ENCODE measurements around the gene SRGAP2. TPM values are rescaled to one million over a fixed set of nuclear protein-coding genes. Genes with fewer than 3 reads are reported as not detected.
"Not testable (repeated sequence)": the region's sequence is repeated elsewhere in the genome, so short reads cannot be mapped to it uniquely, and the experiment has no call there.

Gene SRGAP2
- total and polyA plus RNA-seq, 9 of the 15 experiments (the other 6 are each of a cell fraction or from before 2014, with no cell fraction given): 4.1 to 50.7 (median 15.6) TPM

- ATAC-seq; CTCF ChIA-PET (ENCODE audit: low intra/inter-chr PET ratio); FAIRE-seq: not testable (repeated sequence)
These were observed 16.5 kb upstream of the SRGAP2 start for GRCh38 chr1:206186826-206187225.

DNA sequence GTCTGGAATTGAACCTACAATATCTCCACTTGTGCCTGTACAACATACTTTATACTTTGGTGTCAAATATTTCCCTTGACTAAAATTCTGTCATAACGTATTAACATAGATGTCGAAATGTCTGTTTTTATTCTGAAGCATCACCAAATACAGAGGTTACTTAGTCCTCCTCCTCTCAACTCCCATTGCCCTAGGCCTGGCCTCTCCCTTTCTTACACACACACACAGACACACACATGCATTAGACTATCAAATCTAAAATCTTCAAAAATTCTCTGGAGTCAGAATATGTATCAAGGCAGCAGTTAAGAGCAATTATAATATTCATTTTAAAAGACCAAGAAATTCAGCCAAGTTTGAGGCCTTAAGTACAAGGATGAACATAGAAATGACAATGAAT, 8.2 kb upstream of the SRGAP2 start:
- not testable (repeated sequence) for H3K4me1 ChIP-seq (replicated peaks in 1 of 2; ENCODE audit: control insufficient read depth in 2 of 2, insufficient read depth in 2 of 2, low read length in 2 of 2)

More at GRCh38 chr1:206186826-206187225, 16.5 kb upstream of the SRGAP2 start:
- H3K9me3 ChIP-seq (replicated peaks; ENCODE audit: control insufficient read depth, insufficient read depth, low read depth, low read length); DNase-seq (ENCODE audit: extremely low read depth in 1 of 4, low spot score in 3 of 4); H3K36me3 ChIP-seq (ENCODE audit: control insufficient read depth, insufficient read depth, low read length); H3K4me3 ChIP-seq; H3K27ac ChIP-seq (ENCODE audit: extremely low read depth, low read depth, low read length); H3K4me2 ChIP-seq (ENCODE audit: insufficient read depth, low read length); H4K20me1 ChIP-seq (replicated peaks; ENCODE audit: control insufficient read depth, insufficient read depth, low read length); H3K79me2 ChIP-seq (ENCODE audit: control insufficient read depth, insufficient read depth, low read length); intact Hi-C loops (cut with micrococcal nuclease); H3K9me1 ChIP-seq (ENCODE audit: control insufficient read depth, insufficient read depth, low read length); H3K27me3 ChIP-seq (ENCODE audit: control insufficient read depth in 2 of 2, insufficient read depth in 2 of 2, low read length in 2 of 2); H3K9ac ChIP-seq (ENCODE audit: insufficient read depth in 1 of 2, low read depth in 2 of 2, low read length in 2 of 2); in situ Hi-C loops (cut with MboI); H2AFZ ChIP-seq (ENCODE audit: low read depth, low read length); H3K4me1 ChIP-seq (replicated peaks in 1 of 2; ENCODE audit: control insufficient read depth in 2 of 2, insufficient read depth in 2 of 2, low read length in 2 of 2); POLR2A ChIA-PET: not testable (repeated sequence)
- BruUV-seq (replicated peaks): TSS peak; percentile 61
- 83% methylated on average over 2 of the region's 4 CpGs for WGBS (ENCODE audit: insufficient coverage, low coverage, missing lambda C conversion rate)

DNA sequence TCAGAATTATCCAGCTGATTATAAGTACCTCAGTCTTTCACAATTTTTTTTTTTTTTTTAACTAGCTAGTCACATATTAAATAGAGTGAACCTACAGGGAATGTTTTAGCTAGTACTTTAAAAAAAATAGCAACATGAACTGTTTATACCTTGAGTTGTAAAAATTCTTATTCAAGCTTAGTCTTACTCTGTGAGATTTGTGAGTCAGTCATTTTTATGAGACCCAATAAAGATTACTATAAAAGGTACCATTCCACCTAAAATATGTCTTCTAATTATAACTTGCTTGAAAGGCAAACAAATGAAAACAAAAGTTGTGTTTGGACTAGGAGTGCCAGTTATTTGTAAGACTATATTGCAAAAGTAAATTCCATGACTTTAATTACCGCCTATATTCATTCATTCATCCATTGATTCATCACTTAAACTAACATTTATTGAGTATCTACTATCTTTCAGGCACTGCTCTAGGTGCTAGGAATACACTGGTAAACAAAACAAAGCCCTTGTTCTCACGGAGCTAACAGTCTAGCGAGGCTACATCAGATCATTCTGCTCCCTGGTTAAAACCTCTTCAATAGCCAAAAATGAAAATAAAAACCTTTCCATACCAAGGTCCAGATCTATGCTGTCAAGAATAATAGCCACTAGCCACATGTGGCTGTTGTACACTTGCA, 6.5 kb upstream of the SRGAP2 start:
- DNase-seq (ENCODE audit: extremely low read depth in 1 of 4, low spot score in 3 of 4); H3K4me3 ChIP-seq; H3K36me3 ChIP-seq (ENCODE audit: control insufficient read depth, insufficient read depth, low read length); H3K79me2 ChIP-seq (ENCODE audit: control insufficient read depth, insufficient read depth, low read length); CTCF ChIA-PET (ENCODE audit: low intra/inter-chr PET ratio); BruUV-seq (replicated peaks); in situ Hi-C loops (cut with MboI); H4K20me1 ChIP-seq (replicated peaks; ENCODE audit: control insufficient read depth, insufficient read depth, low read length); FAIRE-seq; POLR2A ChIA-PET; H3K27ac ChIP-seq (ENCODE audit: extremely low read depth, low read depth, low read length); H3K9me1 ChIP-seq (ENCODE audit: control insufficient read depth, insufficient read depth, low read length); H3K9me3 ChIP-seq (replicated peaks; ENCODE audit: control insufficient read depth, insufficient read depth, low read depth, low read length); H3K9ac ChIP-seq (ENCODE audit: insufficient read depth in 1 of 2, low read depth in 2 of 2, low read length in 2 of 2); H3K27me3 ChIP-seq (ENCODE audit: control insufficient read depth in 2 of 2, insufficient read depth in 2 of 2, low read length in 2 of 2); ATAC-seq; H2AFZ ChIP-seq (ENCODE audit: low read depth, low read length); H3K4me1 ChIP-seq (replicated peaks in 1 of 2; ENCODE audit: control insufficient read depth in 2 of 2, insufficient read depth in 2 of 2, low read length in 2 of 2); intact Hi-C loops (cut with micrococcal nuclease); H3K4me2 ChIP-seq (ENCODE audit: insufficient read depth, low read length): not testable (repeated sequence)
- WGBS (ENCODE audit: insufficient coverage, low coverage, missing lambda C conversion rate): 84% methylated on average over 3 of the region's 3 CpGs

More for the DNA sequence above, 8.2 kb upstream of the SRGAP2 start:
- H3K9me3 ChIP-seq (replicated peaks; ENCODE audit: control insufficient read depth, insufficient read depth, low read depth, low read length); H3K79me2 ChIP-seq (ENCODE audit: control insufficient read depth, insufficient read depth, low read length); H4K20me1 ChIP-seq (replicated peaks; ENCODE audit: control insufficient read depth, insufficient read depth, low read length); CTCF ChIA-PET (ENCODE audit: low intra/inter-chr PET ratio); H2AFZ ChIP-seq (ENCODE audit: low read depth, low read length); H3K9me1 ChIP-seq (ENCODE audit: control insufficient read depth, insufficient read depth, low read length); H3K4me2 ChIP-seq (ENCODE audit: insufficient read depth, low read length); H3K36me3 ChIP-seq (ENCODE audit: control insufficient read depth, insufficient read depth, low read length); ATAC-seq; DNase-seq (ENCODE audit: extremely low read depth in 1 of 4, low spot score in 3 of 4); H3K4me3 ChIP-seq; H3K27ac ChIP-seq (ENCODE audit: extremely low read depth, low read depth, low read length); H3K9ac ChIP-seq (ENCODE audit: insufficient read depth in 1 of 2, low read depth in 2 of 2, low read length in 2 of 2); H3K27me3 ChIP-seq (ENCODE audit: control insufficient read depth in 2 of 2, insufficient read depth in 2 of 2, low read length in 2 of 2); FAIRE-seq; in situ Hi-C loops (cut with MboI); intact Hi-C loops (cut with micrococcal nuclease); POLR2A ChIA-PET: not testable (repeated sequence)
- no CpG with 5 or more reads among the region's 2 CpGs for WGBS (ENCODE audit: insufficient coverage, low coverage, missing lambda C conversion rate)
- TSS peak; percentile 32 for BruUV-seq (replicated peaks)
